ENCODE results near the gene FNDC11.
A peak's percentile ranks its signal among the peaks of the same experiment; 100 is the strongest.

Gene FNDC11

DNA sequence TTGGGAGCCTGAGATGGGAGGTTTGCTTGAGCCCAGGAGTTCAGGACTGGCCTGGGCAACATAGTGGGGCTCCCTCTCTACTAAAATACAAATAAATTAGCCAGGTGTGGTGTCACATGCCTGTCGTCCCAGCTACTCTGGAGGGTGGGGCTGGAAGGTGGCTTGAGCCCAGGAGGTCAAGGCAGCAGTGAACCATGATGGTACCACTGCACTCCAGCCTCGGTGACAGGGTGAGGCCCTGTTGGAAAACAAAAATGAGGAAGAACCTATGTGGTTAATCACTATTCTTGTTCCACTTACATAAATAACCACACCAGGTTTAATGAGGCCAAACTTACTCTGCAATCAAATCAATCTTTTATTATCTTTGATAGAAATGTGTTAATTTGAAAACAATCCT is 28.0 kb upstream of the FNDC11 start:
- no peak for DNase-seq

DNA sequence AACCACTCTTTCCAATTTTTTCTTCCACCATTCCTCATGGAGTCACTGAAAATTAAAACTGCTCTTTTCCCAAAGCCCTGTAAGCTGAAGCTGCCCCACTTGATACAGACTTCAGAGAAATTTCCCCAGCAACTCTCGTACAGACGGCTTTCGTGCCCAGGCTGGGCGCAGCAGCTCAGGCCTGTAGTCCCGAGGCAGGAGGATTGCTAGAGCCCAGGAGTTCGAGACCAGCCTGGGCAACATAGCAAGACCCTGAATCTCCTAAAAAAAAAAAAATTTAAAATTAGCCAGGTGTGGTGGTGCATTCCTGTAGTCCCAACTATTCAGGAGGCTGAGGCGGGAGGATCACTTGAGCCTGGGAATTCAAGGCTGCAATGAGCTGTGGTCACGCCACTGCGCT is 26.8 kb upstream of the FNDC11 start:
- no peak for DNase-seq

DNA sequence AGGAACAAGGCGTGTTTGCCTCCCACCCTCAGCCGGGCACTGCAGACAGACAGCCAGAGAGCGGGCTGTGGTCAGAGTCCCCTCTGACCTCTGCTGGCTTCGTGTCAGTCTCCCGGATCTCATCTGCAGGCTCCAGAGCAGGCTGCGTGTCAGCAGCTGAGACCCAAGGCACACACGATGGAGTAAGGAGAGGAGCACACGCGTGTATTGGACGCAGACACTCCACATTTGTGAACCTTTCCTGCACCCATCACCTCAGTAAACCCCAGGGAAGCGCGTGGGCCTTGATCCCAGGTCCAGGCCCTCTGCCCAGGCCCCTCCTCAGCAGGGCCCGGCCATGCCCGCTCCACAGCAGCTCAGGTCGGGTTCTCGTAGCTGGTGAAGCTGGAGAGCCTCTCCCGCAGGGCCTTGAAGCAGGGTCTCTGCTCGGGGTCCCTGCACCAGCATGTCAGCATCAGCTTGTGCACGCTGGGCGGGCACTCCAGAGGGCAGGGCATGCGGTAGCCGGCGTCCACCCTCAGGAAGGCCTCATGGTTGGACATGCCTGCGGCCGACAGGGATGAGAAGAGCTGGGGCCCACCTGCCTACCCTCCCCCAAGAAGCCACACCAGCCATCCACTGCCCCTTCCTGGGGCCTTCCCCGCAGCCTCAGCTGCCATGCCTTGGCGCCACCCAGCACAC is 24.6 kb upstream of the FNDC11 start:
- no peak for DNase-seq

DNA sequence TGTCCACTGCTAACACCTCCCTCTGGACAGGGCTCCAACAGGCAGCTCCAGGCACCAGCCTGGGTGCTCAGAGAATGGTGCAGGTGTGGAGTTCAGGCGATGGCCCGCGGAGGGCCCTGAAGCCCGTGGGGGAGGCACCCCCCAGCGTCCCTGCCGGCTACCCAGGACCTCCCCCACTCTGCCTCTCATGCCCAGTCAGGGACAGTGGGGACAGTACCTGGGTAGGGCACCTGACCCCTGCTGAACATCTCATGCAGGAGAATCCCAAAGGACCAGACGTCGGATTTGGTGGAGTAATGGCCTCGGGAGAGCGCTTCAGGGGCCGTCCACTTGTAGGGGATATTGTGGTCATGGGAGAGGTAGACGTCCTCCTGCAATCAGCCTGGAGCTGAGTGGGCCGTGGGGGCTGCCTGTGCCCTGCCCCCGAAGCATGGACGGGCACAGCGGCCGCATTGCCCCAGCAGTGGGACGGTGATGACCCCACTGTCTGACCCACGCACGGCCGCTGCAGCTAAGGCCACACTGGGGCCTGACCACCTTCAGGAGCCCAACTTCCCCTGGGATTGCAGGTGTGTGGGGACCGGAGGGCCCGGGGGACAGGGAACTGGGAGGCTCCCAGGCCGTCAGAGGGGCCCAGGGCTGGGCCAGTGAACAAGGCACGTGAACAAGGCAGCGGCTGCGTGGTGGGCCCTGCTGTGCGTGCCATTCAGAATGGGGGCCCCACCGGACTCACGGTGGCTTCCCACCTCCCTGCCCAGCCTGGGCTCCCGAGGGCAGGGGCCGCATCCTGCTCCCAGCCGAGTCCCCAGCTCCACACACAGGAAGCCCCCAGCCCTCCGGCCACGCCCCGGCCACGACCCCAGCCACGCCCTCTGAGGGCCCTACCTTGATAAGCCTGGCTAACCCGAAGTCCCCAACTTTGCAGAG is 23.8 kb upstream of the FNDC11 start:
- DNase-seq = no peak

DNA sequence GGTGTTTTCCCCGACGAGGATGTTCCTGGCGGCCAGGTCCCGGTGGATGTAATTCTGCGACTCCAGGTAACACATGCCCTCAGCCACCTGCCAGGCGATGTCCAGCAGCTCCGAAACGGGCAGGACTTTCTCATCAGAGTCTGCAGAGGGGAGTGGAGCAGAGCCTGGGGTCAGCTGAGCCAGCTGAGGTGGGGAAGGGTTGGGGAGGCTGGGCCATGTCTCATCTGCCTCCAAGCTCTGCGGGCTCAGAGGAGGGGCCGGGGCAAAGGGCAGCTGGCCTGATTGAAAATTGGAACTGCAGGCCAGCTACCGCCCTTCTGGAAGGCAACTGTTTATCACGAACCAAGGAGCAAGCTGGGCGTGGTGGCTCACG is 23.2 kb upstream of the FNDC11 start:
- no peak for DNase-seq

DNA sequence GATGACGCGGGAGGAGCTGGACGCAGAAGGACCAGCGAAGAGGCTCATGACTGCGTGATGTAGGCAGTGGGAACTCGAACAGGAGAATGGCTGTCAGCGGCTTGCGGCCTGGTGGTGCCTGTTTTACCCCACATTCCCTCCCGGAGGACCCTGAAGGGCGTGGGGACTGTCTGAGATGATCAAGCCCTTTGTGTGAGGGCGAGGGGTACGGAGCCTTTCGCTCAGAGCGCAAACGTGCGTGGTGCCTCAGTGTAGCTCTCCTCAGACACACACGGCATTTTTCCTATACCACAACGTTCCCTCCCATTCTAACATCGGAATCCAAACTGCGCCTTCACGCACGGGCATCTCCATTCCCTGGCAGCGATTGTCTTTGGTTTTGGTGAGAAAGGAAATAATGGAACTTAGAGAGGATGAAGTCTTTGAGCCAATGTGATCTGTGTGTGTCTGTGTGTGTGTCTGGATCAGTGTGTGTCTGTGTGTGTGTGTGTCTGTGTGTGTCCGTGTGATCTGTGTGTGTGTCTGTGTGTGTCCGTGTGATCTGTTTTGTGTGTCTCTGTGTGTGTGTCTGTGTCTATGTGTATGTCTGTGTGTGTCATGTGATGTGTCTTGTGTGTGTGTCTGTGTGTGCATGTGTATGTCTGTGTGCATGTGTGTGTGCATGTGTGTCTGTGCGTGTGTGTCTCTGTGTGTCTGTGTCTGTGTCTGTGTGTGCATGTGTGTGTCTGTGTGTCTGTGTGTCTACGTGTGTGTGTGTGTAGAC is 22.1 kb upstream of the FNDC11 start:
- no peak for DNase-seq

DNA sequence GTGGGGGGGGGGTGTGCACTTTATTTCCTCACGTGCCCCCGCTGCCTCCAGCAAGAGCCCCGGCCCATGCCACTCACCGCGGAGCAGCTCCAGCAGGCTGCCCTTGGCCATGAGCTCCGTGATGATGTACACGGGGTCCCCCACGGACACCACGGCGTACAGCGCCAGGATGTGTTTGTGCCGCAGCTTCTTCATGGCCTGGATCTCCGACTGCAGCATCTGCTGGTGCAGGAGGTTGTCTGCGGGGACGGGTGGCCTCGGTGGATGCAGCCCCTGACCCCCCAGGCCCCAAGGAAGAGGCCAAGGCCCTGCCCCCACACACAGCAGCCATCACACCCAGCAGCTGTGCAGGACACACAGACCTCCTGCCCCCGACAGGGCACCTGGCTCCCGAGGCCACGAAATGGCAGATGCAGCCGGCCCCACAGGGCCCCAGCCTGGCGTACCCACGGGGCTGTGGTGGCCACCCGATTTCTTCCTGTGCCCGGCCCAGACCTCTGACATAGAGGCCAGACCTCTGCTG is 21.4 kb upstream of the FNDC11 start:
- DNase-seq = no peak

DNA sequence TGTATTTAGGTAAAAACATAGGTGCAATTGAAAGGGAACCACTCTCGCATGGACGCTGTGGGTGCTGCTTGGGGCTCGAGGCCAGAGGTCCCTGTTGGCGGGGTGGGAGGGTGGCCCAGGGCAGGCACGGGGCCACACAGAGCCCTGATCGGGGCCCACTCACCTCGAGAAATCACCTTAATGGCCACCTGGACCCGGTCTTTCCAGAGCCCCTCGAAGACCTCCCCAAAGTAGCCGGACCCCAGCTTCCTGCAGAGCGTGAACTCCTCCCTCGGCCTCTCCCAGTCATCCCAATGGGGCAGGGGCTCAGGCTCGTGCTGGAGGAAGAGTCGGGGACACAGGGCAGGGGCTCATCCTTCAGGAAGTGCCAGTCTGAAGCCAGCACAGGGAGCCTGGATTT is 20.6 kb upstream of the FNDC11 start:
- DNase-seq = no peak

DNA sequence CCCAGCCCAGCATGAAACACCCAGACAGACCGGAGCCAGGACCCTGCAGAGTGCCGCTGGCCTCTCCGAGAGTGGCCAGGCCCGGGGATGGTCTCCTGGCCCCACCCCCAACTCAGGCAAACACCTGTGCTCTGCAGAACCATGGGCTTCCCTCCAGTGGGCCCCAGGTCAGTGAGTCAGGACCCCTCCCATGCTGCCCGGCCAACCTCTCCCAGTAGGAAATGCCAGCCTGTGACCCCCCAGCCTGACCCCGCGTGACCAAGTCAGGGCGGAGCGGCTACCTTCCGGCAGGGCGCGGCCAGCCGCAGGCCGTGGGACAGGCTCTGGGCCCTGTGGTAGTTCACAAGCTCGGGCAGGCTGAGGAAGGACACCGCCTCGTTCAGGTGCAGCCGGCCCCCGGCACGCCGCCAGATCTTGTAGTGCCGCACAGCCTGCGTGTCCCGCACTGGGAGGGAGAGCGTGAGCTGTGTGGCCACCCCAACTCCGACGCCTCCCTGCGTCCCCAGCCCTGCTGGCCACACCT is 20.0 kb upstream of the FNDC11 start:
- no peak for DNase-seq

DNA sequence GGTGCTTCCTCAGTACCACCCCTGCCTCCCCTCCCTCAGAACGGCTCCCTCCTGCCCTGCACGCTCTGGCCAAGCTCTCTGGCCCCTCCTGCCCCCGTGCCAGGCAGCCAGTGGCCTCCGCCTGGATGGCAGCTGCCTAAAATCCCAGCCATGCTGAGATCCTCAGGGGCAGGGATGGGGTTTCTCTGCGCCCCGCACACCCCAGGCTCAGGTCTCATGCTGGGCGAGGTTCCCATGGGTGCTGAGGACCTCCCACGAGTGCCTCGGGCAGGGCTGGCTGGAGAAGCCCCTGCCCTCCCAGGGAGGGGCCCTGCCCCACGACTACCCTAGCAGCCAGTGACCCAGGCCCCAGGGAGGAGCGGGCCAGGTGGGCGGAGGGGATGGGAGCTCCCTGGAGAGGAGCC is 19.5 kb upstream of the FNDC11 start:
- no peak for DNase-seq

DNA sequence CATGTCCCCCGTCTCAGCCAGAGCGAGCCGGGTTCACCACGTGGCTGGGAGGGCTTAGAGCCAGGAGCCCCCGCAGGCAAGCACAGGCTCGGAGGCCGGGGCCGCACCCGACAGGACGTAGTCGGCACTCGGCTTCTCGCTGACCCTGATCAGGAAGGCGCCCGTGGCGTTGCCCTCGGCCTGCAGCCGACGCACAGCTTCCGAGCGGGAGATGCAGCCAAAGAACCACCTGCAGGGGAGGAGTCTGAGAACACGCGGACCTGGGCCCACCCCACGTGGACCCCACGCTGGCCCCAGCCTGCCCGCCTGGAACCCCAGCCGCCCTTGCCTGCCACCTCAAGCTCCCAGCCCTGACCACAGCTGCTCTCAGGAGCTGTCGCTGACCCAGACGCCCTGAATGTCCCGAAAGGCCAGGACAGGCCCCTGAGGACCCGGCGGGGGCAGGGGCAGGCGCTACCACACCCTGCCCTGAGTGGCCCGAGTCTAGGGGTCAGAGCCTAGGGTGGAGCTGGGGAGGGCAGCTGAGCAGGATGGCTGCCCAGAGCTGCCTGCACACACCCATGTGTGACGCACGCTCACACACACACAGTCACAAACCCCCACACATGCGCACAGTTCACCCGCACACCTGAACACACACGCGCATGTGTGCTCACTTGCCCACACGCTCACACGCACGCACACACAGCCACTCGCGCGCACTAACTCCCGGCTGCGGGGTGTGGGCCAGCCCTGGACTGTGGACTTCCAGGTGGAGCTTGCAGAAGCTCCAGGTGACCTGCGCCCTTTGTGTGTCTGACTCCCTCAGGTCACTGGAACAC is 18.9 kb upstream of the FNDC11 start:
- DNase-seq = no peak

DNA sequence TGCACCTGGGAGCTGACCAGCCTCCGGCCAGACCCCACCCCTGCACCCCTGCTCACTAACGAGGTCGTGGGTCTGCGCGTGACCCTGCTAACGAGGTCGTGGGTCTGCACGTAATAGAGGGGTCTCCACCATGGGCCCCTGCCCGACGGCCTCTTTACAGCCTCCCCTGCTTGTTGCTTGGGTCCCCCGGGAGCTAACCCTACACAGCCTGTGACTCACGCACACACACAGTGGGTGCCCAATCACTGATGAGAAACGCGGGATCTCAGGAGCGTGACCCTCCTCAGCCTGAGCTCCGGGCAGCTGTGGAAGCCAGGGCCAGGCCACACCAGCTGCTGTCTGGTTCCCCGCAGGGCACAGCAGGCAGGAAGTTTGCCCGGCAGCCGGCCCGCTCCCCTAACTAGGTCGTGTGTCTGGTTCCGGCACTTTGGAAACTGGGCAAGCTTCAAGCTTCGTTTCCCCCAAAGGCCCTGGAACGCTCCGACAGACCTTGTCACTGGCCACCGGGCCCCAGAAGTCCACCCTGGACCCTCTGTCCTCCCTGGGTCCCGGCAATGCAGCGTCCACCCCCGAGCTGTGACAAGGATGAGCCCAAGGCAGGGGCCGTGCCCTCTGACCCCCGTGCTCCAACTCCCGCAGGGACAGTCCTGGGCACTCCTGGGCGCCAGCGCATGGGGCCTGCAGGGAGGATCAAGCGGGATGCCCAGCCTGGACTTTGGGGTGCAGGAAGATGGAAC is 17.6 kb upstream of the FNDC11 start:
- no peak for DNase-seq

DNA sequence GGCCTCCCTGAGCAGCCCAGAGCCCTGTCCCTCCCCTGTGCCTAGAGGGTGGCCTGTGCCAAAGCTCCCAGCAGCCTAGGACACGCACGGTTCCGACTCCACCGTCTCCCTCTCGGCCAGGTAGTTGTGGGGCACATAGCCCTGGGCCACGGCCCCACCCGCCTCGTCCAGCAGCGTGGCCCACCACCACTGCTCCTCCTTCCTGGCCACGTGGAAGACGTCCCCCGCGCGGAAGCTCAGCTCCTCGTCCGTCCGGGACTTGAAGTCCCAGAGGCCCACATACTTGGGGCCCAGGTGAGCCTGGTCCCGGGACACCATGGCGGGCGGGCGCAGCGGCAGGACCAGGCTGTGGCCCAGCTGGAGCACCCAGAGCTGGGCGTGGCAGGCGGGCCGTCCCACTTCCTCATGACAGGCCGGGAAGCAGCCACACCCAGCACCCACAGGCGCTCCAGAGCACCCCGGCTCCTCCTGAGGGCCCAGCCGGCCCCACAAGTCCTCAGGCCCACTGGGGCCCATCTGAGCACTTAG is 16.9 kb upstream of the FNDC11 start, which contains the start of gene PTK6:
TSS of gene PTK6 (minus strand) at position 380 of the 528 bp plus-strand sequence. CDS start at position 318, 62 bp downstream.
- DNase-seq = no peak

DNA sequence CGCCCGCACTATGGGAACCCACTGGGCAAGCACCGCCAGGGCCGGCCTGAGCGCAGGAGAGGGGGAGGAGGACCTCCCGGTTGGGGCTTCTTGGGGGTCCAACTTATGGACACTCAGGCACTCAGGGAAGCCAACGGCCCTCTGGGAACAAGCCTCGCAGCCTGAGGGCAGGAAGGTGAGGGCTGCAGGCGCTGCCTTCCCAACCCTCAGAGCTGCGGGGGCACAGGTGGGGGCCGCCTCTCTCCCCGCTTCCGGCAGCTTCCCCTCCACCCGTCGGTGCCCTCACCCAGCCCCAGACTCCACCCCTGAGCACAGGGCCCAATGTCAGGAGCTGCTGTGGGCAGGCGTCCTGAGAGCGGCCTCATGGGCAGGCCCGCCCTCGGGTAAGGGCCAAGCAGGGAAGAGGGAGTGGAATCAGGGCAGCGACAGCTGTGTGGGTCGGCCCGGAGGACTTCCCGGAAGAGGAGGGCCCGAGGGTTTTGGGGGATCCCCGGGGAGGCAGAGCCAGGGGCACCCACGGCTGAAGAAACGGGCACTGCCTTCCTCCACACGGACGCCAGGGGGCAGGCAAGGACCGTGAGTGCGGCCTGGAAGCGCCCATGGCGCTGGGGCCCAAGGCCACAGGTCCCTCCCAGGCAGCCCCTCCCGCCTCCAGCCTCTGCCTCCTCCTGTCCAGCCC is 16.3 kb upstream of the FNDC11 start:
- DNase-seq = peak; percentile 92

DNA sequence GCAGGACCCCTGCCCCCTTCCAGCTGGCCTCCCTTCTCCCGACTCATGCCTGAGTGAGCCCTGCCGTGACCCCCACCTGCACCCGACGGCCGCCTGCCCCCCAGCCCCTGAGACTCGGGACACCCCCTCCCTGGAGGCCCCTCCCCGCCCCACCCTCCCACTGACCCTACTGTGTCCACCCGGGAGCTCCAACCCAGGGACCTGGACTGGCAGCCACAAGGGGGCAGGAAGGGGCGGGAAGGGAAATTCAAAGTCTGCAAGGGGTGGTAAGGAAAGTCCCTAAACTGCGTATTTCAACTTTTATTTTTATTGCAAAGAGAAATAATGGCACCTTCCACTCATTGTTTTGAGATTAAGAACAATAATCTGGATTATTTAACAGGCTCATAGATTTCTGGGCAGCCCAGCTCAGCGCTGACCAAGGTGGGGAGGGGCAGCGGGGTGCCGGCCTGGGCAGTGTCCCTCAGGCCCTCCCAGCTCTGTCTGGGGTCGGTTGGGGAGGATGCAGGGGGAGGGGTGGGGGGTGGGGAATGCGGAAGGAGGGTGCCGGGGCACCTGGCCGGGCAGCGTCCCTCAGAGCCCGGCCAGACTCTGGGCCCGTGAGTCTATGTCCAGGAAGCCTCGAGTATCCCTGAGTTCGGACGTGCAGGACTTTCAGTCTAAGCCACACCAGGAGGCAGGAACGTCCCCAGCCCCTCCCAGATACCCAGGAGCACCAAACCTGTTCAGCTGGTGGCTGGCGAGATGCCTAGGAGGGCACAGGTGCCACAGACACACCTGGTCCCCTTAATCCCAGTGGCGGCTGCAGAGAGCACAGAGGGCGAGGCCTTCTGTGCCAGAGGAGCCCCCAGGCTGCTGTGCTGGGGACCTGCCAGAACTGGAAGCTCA is 15.5 kb upstream of the FNDC11 start:
- peak; percentile 37 for DNase-seq

DNA sequence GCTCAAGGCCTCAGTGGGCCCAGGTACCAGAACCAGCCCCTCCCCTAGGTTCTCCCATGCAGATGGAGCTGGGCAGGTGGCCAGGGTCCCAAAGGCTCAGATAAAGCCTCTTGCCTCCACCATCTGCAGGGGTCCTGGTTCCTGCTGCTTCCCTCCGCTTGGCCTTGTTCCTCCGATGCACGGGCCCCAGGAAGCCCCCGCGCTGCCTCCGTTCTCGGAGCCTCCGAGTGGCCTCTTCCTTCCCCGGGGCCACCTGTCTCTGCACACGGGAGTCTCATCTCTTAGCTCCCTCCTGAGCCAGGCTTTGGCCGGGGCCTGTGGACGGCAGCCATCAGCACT is 14.9 kb upstream of the FNDC11 start:
- DNase-seq = no peak

DNA sequence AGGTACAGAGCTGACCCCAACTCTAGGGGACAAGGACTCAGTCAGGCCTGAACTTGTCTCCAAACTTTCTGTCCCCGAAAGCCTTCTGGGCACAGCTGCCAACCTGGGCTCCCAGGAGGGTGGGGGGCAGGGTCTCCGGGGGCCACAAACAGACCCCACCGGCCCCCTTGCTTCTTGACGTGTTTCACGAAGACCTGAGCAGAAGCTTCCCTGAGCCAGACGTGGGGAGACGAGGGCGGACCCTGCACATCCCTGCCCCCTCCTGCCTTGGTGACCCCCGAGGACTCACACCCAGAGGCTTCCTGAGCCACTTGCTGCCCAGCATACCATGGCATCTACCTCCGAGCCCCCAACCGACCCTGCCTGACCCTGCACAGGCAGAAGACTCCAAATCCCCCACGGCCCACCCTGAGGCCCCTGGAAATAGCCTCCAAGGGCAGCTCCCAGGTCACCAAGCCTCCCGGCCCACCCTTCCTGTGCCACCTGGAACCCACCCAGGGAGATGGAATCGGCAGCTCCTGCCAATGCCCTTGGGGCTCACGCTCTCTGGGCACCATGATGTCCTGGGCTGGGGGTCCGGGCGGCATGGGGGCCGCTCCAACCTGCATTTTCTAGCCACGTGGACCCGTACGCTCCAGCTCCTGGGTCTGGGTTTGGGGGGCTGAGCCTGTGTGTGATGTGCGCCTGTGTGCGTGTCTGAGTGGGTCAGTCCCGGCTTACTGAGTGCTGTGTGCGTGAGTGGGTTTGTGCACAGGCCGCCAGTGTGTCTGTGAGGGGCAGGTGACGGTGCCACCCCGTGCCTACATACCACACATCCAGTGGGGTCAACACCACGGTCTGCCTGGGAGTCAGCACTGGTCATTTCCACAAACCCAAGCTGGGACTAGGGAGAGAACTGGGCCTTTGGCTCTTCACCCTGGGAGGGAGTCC is 14.3 kb upstream of the FNDC11 start:
- no peak for DNase-seq

DNA sequence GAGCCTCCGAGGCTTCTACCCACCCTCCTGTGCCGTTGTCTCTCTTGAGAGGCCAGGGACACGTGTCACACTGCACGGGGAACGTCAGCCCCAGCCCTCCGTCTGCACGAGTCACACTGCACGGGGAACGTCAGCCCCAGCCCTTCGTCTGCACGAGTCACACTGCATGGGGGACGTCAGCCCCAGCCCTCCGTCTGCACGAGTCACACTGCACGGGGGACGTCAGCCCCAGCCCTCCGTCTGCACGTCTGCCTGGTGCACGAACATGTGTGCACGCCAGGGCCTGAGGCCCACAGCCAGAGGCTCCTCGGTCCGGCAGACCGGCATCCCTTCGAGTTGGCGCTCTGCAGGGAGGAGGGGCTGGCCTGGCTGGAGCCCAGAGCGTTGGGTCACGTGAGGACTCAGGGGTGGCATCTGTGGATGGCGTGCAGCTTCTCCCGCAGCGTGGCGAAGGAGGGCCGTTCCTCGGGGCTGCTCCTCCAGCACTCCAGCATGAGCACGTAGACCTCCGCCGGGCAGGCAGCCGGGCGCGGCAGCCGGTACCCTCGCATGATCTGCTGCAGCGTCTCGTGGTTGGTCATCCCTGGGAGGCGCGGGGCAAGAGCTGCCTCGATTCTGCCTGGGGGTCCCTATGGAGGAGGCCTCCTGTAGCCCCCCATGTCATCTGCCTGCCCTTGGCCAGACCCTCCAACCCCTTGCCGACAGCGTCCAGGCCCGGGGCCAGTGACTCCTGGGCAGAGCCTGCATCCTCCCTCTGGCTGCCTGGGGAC is 13.4 kb upstream of the FNDC11 start:
- no peak for DNase-seq
